Measurements from ENCODE around the gene LRMDA.

Gene LRMDA

GRCh38 chr10:75859141-75859540 is 427.7 kb downstream of the LRMDA start:
- DNase-seq (ENCODE audit: low read depth in 2 of 2, low spot score in 1 of 2) = no peak

- no peak for DNase-seq (ENCODE audit: low read depth in 2 of 2, low spot score in 1 of 2)
Measured at GRCh38 chr10:75860009-75860408, 428.6 kb downstream of the LRMDA start.

- DNase-seq (ENCODE audit: low read depth in 2 of 2, low spot score in 1 of 2) = no peak
Measured at GRCh38 chr10:75861582-75861981, 430.2 kb downstream of the LRMDA start.

- DNase-seq (ENCODE audit: low read depth in 2 of 2, low spot score in 1 of 2) = no peak
Measured at GRCh38 chr10:75862935-75863334, 431.5 kb downstream of the LRMDA start.

- no peak for DNase-seq (ENCODE audit: low read depth in 2 of 2, low spot score in 1 of 2)
Measured at GRCh38 chr10:75864717-75865116, 433.3 kb downstream of the LRMDA start.

- DNase-seq (ENCODE audit: low read depth in 2 of 2, low spot score in 1 of 2) = no peak
Measured at GRCh38 chr10:75865413-75866299, 434.2 kb downstream of the LRMDA start.

- no peak for DNase-seq (ENCODE audit: low read depth in 2 of 2, low spot score in 1 of 2)
Measured at GRCh38 chr10:75866300-75866625, 434.8 kb downstream of the LRMDA start.

- no peak for DNase-seq (ENCODE audit: low read depth in 2 of 2, low spot score in 1 of 2)
Measured at GRCh38 chr10:75866731-75867130, 435.3 kb downstream of the LRMDA start.

GRCh38 chr10:75868574-75868973 is 437.1 kb downstream of the LRMDA start:
- DNase-seq (ENCODE audit: low read depth in 2 of 2, low spot score in 1 of 2) = no peak

- no peak for DNase-seq (ENCODE audit: low read depth in 2 of 2, low spot score in 1 of 2)
Measured at GRCh38 chr10:75870039-75870645, 438.7 kb downstream of the LRMDA start.

GRCh38 chr10:75875740-75876139 is 444.3 kb downstream of the LRMDA start:
- DNase-seq (ENCODE audit: low read depth in 2 of 2, low spot score in 1 of 2) = no peak

- DNase-seq (ENCODE audit: low read depth in 2 of 2, low spot score in 1 of 2) = no peak
Measured at GRCh38 chr10:75876710-75877109, 445.3 kb downstream of the LRMDA start.

- DNase-seq (ENCODE audit: low read depth in 2 of 2, low spot score in 1 of 2) = no peak
Measured at GRCh38 chr10:75877877-75878276, 446.5 kb downstream of the LRMDA start.

GRCh38 chr10:75878586-75878985 is 447.2 kb downstream of the LRMDA start:
- DNase-seq (ENCODE audit: low read depth in 2 of 2, low spot score in 1 of 2) = no peak

GRCh38 chr10:75880031-75880775 is 448.8 kb downstream of the LRMDA start:
- no peak for DNase-seq (ENCODE audit: low read depth in 2 of 2, low spot score in 1 of 2)

- no peak for DNase-seq (ENCODE audit: low read depth in 2 of 2, low spot score in 1 of 2)
Measured at GRCh38 chr10:75883081-75884072, 452.0 kb downstream of the LRMDA start.

- DNase-seq (ENCODE audit: low read depth in 2 of 2, low spot score in 1 of 2) = no peak
Measured at GRCh38 chr10:75884808-75885207, 453.4 kb downstream of the LRMDA start.

GRCh38 chr10:75887369-75887768 is 455.9 kb downstream of the LRMDA start:
- no peak for DNase-seq (ENCODE audit: low read depth in 2 of 2, low spot score in 1 of 2)

- DNase-seq (ENCODE audit: low read depth in 2 of 2, low spot score in 1 of 2) = no peak
Measured at GRCh38 chr10:75887992-75888680, 456.7 kb downstream of the LRMDA start.

GRCh38 chr10:75889051-75889450 is 457.6 kb downstream of the LRMDA start:
- DNase-seq (ENCODE audit: low read depth in 2 of 2, low spot score in 1 of 2) = no peak

All from stimulated activated CD8-positive, alpha-beta memory T cell treated with anti-CD3 and anti-CD28 coated beads, Interleukin-4, amount 100 ng/mL, for 4 hours (primary cell).